Astrocyte of the spinal cord (primary cell): ENCODE measurements around the gene MYO7B.

ENCODE experiments used
- DNase-seq: peaks from one replicate; pipeline ENCODE4 v3.0.0; 2011; ENCODE audit warnings: low read depth, low spot score
- H3K4me3 ChIP-seq: 2 replicates; pipeline ENCODE4 v1.5.1; 2011; ENCODE audit warnings: low read depth, mild to moderate bottlenecking, low read length, moderate library complexity
- CTCF ChIP-seq: IDR thresholded peaks from 2 replicates; pipeline ENCODE4 v1.5.1; 2012; ENCODE audit warnings: low read depth, mild to moderate bottlenecking, low read length, inconsistent platforms
- in situ Hi-C: cut with HindIII; loops from 2 replicates; pipeline ENCODE4 v1.10.0; 2017; ENCODE audit warnings: low sequenced_read_pairs

Gene MYO7B

GRCh38 chr2:127560201-127560930 is 24.9 kb downstream of the MYO7B start:
- no peak overlapping the region for H3K4me3 ChIP-seq
- in situ Hi-C loops, result no loop called here
- peak; percentile 27 for TF ChIP-seq CTCF
- DNase-seq, result no peak

GRCh38 chr2:127560931-127561280 is 25.4 kb downstream of the MYO7B start:
- no peak overlapping the region for H3K4me3 ChIP-seq
- peak; percentile 10 for DNase-seq
- in situ Hi-C loops, result no loop called here
- no peak for TF ChIP-seq CTCF

- in situ Hi-C loops, result no loop called here
- DNase-seq, result no peak
- no peak overlapping the region for H3K4me3 ChIP-seq
- TF ChIP-seq CTCF, result no peak
These were observed 25.9 kb downstream of the MYO7B start for GRCh38 chr2:127561371-127561770.

- TF ChIP-seq CTCF, result no peak
- DNase-seq, result no peak
- in situ Hi-C loops, result no loop called here
These were observed 27.5 kb downstream of the MYO7B start for GRCh38 chr2:127562936-127563335.

DNA sequence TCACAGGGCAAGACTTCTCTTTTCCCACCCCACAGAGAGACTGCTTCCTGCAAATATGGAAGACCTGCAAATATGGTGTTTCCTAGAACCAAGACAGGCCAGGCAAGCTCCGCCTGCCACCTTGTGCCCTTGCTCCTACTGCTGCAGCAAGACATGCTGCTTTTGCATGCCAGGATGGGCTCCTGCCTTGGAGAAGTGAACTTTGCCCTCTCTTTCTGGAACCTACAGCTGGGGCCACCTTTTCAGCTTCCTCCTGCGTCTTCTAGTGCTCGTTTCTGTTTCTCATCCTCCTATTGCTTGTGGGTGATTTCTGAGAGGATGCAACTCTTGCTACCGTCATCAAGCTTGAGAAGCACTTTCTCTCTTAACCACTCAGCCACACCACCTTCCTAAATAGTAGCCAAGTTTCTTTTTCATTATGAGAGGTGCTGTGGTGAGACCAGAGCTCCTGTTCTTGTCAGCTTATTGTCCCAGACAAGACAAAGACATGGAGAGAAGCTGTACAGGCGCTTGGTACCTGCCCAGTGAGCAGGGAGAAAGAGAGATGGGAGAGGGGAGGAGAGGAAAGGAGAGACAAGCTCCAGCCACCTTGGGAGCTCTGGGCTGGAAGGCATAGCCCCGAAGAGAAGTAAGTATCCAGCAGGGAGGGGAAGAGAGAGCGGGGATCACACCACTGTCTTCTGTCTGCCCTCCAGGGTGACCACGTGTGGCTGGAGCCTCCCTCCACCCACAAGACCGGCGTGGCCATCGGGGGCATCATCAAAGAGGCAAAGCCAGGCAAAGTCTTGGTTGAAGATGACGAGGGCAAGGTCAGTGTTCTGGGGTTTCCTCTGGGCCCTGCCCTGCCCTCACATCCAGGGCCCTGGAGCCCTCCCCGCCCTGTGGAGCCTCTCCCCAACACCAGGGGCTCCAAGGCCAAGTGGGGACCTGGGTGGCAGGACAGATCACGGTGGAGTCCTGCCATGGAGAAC is 28.3 kb downstream of the MYO7B start:
- TF ChIP-seq CTCF, result no peak
- in situ Hi-C loops, result no loop called here
- H3K4me3 ChIP-seq, result no peak overlapping the region
- no peak for DNase-seq

More at GRCh38 chr2:127562936-127563335, 27.5 kb downstream of the MYO7B start:
- no peak overlapping the region for H3K4me3 ChIP-seq

DNA sequence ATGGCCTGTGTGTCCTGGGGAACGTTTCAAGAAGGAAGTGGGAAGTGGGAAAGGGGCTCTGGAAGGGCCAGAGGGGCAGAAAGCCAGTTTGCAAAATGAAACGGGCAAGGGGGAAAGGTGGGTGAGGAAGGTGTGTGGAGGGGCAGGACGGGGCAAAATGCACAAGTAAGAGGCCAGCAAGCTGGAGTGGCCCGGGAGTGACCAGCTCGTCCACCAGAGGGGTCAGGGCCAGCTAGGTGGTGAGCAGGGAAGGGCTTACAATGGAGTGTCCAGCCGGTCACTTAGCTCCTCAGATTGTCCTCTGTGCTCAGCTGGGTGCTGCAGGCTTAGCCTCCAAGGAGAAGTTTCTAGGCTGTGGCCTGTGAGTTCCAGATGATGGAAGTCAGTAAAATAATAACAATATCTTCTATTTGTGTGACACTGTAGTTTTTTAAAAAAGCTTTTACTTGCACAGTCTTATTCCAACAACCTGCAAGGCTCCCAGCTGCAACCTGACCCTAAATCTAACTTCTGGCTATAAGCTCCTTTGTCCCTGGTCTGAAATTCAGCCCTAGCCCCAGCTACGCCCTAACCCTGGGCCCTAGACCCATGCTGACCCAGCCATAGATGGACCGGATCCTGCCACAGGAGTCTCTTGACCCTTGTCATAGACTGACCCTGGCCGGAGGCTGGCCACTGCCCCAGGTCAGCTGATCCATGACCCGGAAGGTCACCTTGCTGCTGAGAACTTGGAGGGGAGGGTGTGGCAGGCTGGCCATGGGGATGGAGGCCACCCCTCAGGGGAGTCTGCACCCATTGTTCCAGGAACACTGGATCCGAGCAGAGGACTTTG is 29.2 kb downstream of the MYO7B start:
- in situ Hi-C loops, result no loop called here
- no peak for TF ChIP-seq CTCF
- no peak for DNase-seq
- no peak overlapping the region for H3K4me3 ChIP-seq
